ENCODE results near the gene RNF220. TPM values are rescaled to one million over a fixed set of nuclear protein-coding genes. Genes with fewer than 3 reads are reported as not detected.

Gene RNF220
- total RNA-seq, 1 donor from 2014 or later: 25.1 TPM

GRCh38 chr1:44514673-44515072 is 109.6 kb downstream of the RNF220 start:
- H3K27me3 ChIP-seq (ENCODE audit: control insufficient read depth in 3 of 3, insufficient read depth in 3 of 3, low read length in 3 of 3): peaks cover 8 to 21% (median 18%) of the 10 kb centered on the region in 3 donors
- no peak overlapping the region for H3K27ac ChIP-seq (ENCODE audit: low read depth, low read length)
- H3K9me3 ChIP-seq (ENCODE audit: control insufficient read depth in 3 of 3, low read length in 3 of 3): no peaks in the 10 kb centered on the region
- H3K36me3 ChIP-seq (ENCODE audit: control insufficient read depth in 3 of 3, insufficient read depth in 3 of 3, low read length in 3 of 3): no peaks in the 10 kb centered on the region
- H3K4me3 ChIP-seq (ENCODE audit: low read length in 3 of 3): no peak overlapping the region
- no peak overlapping the region for H3K9ac ChIP-seq (ENCODE audit: low read depth in 1 of 3, low read length in 3 of 3)
- H3K4me1 ChIP-seq (ENCODE audit: control insufficient read depth in 3 of 3, insufficient read depth in 3 of 3, low read length in 3 of 3): no peaks in the 10 kb centered on the region

GRCh38 chr1:44515416-44515815 is 110.4 kb downstream of the RNF220 start:
- Histone ChIP-seq H3K9ac (ENCODE audit: low read depth in 1 of 3, low read length in 3 of 3) (no peak overlapping the region), H3K4me3 (ENCODE audit: low read length in 3 of 3) (no peak overlapping the region), H3K4me1 (ENCODE audit: control insufficient read depth in 3 of 3, insufficient read depth in 3 of 3, low read length in 3 of 3) (no peaks in the 10 kb centered on the region), H3K27me3 (ENCODE audit: control insufficient read depth in 3 of 3, insufficient read depth in 3 of 3, low read length in 3 of 3) (peaks cover 5 to 19% (median 15%) of the 10 kb centered on the region in 3 donors), H3K36me3 (ENCODE audit: control insufficient read depth in 3 of 3, insufficient read depth in 3 of 3, low read length in 3 of 3) (no peaks in the 10 kb centered on the region), H3K27ac (ENCODE audit: low read depth, low read length) (no peak overlapping the region), H3K9me3 (ENCODE audit: control insufficient read depth in 3 of 3, low read length in 3 of 3) (no peaks in the 10 kb centered on the region)

GRCh38 chr1:44519035-44519676 is 114.1 kb downstream of the RNF220 start:
- peaks cover 4 to 25% (median 12%) of the 10 kb centered on the region in 3 donors for H3K27me3 ChIP-seq (ENCODE audit: control insufficient read depth in 3 of 3, insufficient read depth in 3 of 3, low read length in 3 of 3)
- no peaks in the 10 kb centered on the region for H3K4me1 ChIP-seq (ENCODE audit: control insufficient read depth in 3 of 3, insufficient read depth in 3 of 3, low read length in 3 of 3)
- no peak overlapping the region for H3K27ac ChIP-seq (ENCODE audit: low read depth, low read length)
- H3K4me3 ChIP-seq (ENCODE audit: low read length in 3 of 3): no peak overlapping the region
- H3K36me3 ChIP-seq (ENCODE audit: control insufficient read depth in 3 of 3, insufficient read depth in 3 of 3, low read length in 3 of 3): no peaks in the 10 kb centered on the region
- no peak overlapping the region for H3K9ac ChIP-seq (ENCODE audit: low read depth in 1 of 3, low read length in 3 of 3)
- no peaks in the 10 kb centered on the region for H3K9me3 ChIP-seq (ENCODE audit: control insufficient read depth in 3 of 3, low read length in 3 of 3)

DNA sequence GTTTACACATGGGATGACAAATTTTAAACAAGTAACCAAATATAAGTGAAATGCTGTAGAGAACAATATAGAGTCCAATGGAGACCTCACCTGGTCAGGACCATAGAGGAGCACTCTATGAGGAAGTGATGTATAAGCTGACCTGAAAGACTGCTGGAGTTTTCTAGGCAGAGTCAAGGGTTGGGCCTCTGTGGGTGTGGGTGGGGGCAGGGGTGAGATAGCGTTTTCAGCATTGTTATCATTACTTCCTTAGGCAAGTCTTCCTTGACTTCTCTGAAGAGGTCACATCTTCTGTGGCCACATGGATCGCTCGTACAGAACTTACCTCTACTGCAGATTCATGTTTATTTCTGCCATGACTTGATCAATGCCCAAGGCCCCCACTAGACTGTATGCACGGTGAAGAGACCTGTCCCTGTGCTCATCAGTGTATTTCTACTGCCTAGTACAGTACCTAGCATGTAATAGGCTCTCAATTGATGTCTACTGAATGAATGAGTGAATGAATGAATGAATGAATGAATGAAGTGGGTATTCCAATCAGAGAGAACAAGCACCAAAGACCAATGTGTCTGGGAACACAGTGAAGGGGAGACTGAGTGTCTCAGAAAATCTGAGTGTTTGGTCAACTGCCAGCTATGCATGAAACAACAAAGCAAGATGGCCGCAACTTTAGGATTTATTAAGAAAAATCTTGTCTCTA is 116.5 kb downstream of the RNF220 start:
- H3K9ac ChIP-seq (ENCODE audit: low read depth in 1 of 3, low read length in 3 of 3): no peak overlapping the region
- no peaks in the 10 kb centered on the region for H3K36me3 ChIP-seq (ENCODE audit: control insufficient read depth in 3 of 3, insufficient read depth in 3 of 3, low read length in 3 of 3)
- no peaks in the 10 kb centered on the region for H3K4me1 ChIP-seq (ENCODE audit: control insufficient read depth in 3 of 3, insufficient read depth in 3 of 3, low read length in 3 of 3)
- H3K9me3 ChIP-seq (ENCODE audit: control insufficient read depth in 3 of 3, low read length in 3 of 3): no peaks in the 10 kb centered on the region
- H3K4me3 ChIP-seq (ENCODE audit: low read length in 3 of 3): no peak overlapping the region
- H3K27ac ChIP-seq (ENCODE audit: low read depth, low read length): no peak overlapping the region
- H3K27me3 ChIP-seq (ENCODE audit: control insufficient read depth in 3 of 3, insufficient read depth in 3 of 3, low read length in 3 of 3): peaks cover 16 to 39% (median 23%) of the 10 kb centered on the region in 3 donors

GRCh38 chr1:44523593-44524591 is 118.8 kb downstream of the RNF220 start:
- Histone ChIP-seq H3K9me3 (ENCODE audit: control insufficient read depth in 3 of 3, low read length in 3 of 3) (no peaks in the 10 kb centered on the region), H3K36me3 (ENCODE audit: control insufficient read depth in 3 of 3, insufficient read depth in 3 of 3, low read length in 3 of 3) (no peaks in the 10 kb centered on the region), H3K9ac (ENCODE audit: low read depth in 1 of 3, low read length in 3 of 3) (no peak overlapping the region), H3K27me3 (ENCODE audit: control insufficient read depth in 3 of 3, insufficient read depth in 3 of 3, low read length in 3 of 3) (peaks cover 18 to 33% (median 27%) of the 10 kb centered on the region in 3 donors), H3K4me3 (ENCODE audit: low read length in 3 of 3) (no peak overlapping the region), H3K4me1 (ENCODE audit: control insufficient read depth in 3 of 3, insufficient read depth in 3 of 3, low read length in 3 of 3) (no peaks in the 10 kb centered on the region), H3K27ac (ENCODE audit: low read depth, low read length) (no peak overlapping the region)

DNA sequence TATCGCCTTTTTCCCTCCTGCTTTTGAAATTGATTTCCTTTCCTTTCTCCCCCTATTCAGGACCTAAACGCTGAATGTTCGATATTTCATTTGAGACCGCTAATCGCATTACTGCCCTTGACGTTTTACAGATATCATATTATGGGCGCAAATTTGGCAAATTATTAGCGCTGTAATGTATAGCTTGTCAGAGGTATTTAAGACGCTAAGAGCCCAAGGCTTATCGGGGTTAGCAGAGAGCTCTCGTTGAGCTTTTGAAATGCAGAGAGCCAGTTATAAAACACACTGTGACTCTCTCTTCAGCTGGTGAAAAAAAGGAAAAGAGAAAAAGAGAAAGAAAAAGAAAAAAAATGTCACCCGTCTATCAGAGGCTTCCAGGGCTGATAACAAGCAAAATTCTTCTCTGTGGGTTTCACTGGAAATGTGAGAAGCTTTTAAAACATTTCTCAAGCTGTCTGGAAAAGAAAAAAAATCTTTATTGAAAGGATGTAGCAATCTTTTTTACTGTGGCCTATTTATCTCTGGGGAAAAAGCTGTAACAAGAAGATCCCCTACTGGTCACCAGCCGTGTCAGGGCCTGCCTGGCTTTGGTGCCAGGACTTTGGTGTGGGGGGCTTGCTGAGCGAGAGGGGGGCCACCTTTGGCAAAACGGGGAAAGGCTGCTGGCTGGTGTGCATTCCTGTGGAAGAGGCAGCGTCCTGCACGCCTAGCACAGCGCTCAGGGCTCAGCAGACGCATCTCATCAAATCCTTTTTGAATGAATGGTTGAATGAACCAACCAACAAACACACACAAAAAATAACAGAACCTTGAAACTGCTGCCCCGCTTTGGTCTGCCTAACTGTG is 119.8 kb downstream of the RNF220 start:
- H3K9me3 ChIP-seq (ENCODE audit: control insufficient read depth in 3 of 3, low read length in 3 of 3): no peaks in the 10 kb centered on the region
- peaks cover 18 to 28% (median 27%) of the 10 kb centered on the region in 3 donors for H3K27me3 ChIP-seq (ENCODE audit: control insufficient read depth in 3 of 3, insufficient read depth in 3 of 3, low read length in 3 of 3)
- H3K36me3 ChIP-seq (ENCODE audit: control insufficient read depth in 3 of 3, insufficient read depth in 3 of 3, low read length in 3 of 3): no peaks in the 10 kb centered on the region
- no peak overlapping the region for H3K27ac ChIP-seq (ENCODE audit: low read depth, low read length)
- no peaks in the 10 kb centered on the region for H3K4me1 ChIP-seq (ENCODE audit: control insufficient read depth in 3 of 3, insufficient read depth in 3 of 3, low read length in 3 of 3)
- no peak overlapping the region for H3K9ac ChIP-seq (ENCODE audit: low read depth in 1 of 3, low read length in 3 of 3)
- H3K4me3 ChIP-seq (ENCODE audit: low read length in 3 of 3): no peak overlapping the region

DNA sequence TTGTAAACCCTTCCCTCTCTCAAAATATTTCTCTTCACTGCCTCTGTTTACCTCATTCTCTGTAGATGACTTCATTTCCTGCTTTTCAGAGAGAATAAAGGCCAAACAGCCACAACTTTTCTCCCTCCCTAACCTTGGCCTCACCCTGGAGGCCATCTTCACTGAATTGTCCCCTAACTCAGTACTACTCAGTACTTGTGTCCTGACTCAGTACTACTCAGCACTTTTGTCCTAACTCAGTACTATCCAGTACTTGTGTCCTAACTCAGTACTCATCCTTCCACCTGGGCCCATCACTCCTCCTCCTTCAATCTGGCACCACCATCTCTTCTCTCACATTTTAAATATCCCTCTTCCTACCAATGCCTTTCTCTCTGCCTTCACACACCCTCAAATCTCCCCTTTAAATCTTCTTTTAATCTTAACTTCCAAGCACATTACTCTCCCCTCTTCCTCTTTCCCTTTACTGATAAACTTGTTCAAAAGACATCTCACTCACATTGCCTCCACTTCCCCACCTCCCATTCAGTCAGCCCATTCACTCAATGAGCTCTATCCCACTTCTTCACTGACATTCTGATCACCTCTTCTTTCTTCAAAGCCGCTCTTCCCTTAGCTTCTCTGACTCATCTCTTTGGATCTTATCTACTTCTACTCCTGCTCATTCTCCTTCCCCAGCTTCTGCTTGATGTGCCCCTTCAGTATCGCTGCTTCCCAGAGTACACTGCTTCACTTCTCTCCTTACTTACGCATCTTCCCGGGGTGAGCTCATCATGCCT is 121.4 kb downstream of the RNF220 start:
- H3K4me1 ChIP-seq (ENCODE audit: control insufficient read depth in 3 of 3, insufficient read depth in 3 of 3, low read length in 3 of 3): no peaks in the 10 kb centered on the region
- H3K9me3 ChIP-seq (ENCODE audit: control insufficient read depth in 3 of 3, low read length in 3 of 3): no peaks in the 10 kb centered on the region
- H3K27ac ChIP-seq (ENCODE audit: low read depth, low read length): no peak overlapping the region
- peaks cover 18 to 28% (median 27%) of the 10 kb centered on the region in 3 donors for H3K27me3 ChIP-seq (ENCODE audit: control insufficient read depth in 3 of 3, insufficient read depth in 3 of 3, low read length in 3 of 3)
- no peak overlapping the region for H3K4me3 ChIP-seq (ENCODE audit: low read length in 3 of 3)
- no peak overlapping the region for H3K9ac ChIP-seq (ENCODE audit: low read depth in 1 of 3, low read length in 3 of 3)
- H3K36me3 ChIP-seq (ENCODE audit: control insufficient read depth in 3 of 3, insufficient read depth in 3 of 3, low read length in 3 of 3): no peaks in the 10 kb centered on the region

- Histone ChIP-seq H3K4me1 (ENCODE audit: control insufficient read depth in 3 of 3, insufficient read depth in 3 of 3, low read length in 3 of 3) (no peaks in the 10 kb centered on the region), H3K36me3 (ENCODE audit: control insufficient read depth in 3 of 3, insufficient read depth in 3 of 3, low read length in 3 of 3) (no peaks in the 10 kb centered on the region), H3K27me3 (ENCODE audit: control insufficient read depth in 3 of 3, insufficient read depth in 3 of 3, low read length in 3 of 3) (peaks cover 0 to 4% (median 3%) of the 10 kb centered on the region in 3 donors), H3K27ac (ENCODE audit: low read depth, low read length) (no peak overlapping the region), H3K9me3 (ENCODE audit: control insufficient read depth in 3 of 3, low read length in 3 of 3) (no peaks in the 10 kb centered on the region), H3K9ac (ENCODE audit: low read depth in 1 of 3, low read length in 3 of 3) (no peak overlapping the region), H3K4me3 (ENCODE audit: low read length in 3 of 3) (no peak overlapping the region)
Measured at GRCh38 chr1:44531785-44532566, 126.9 kb downstream of the RNF220 start.
